HG03558 (cell line): ENCODE results near the gene ISX.

Source experiments
- ATAC-seq: cut with Tn5 transposase; IDR thresholded peaks from one replicate; pipeline ENCODE4 v1.9.1; 2021; ENCODE audit warnings: moderate number of reproducible peaks; ENCODE audit not compliant: unreplicated experiment; ENCODE audit errors: extremely low read depth

The ISX gene

DNA sequence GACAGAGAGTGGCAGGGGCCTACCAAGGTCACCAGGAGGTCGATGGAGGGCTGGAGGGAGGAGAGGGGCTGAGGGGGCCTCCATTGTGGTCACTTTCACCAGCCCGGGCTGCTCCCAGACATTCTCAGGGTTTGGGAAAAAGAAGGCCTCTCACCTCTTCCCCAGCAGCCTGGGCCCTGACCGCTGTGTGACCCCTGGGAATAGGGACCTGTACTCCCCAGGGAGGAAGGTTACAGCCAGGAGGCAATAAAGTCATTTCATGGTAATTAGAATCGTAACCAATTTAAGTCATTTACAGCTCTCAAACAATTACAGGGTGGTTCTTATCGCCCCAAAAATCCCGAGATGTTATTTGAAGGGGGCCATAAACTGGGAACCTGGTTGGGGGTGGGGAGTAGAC is 37.8 kb downstream of the ISX start:
- no peak for ATAC-seq

DNA sequence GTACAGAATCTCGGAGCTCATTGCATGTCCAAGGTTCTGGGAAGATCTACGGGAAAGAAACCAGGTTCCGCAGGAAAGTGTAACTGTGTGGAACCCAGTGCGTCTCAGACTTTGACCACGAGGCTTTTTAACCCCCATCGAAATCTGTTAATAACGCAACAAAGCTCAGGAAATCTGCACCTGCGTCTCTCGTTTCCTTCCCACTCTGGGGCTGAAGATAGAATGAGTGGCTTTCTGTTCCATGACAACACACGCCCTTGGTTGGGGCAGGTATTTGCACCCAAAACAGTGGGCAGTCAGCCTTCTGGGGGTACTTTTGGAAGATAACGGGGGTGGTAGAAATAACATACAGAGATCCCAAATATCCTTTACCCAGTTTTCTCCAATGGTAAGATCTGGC is 38.5 kb downstream of the ISX start:
- ATAC-seq: no peak

GRCh38 chr22:35109616-35110015 is 43.7 kb downstream of the ISX start:
- no peak for ATAC-seq

DNA sequence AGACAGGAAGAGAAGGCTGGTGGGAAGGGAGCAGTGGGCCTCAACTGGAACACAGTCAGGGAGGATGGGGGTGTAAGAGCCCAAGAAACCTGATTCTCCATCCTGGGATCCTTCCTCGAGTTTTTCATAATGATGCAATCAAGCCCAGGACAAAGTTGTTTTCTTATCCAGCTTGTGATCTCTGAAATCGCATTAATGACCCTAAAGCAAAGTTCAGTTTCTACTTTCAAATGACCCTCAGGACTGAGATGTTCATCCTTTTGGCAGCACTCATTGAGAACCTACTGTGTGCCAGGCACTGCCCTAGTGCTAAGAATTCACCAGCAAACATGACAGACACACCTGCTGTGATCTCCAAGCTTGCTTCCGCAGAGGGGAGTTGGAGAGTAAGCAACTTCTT is 45.3 kb downstream of the ISX start:
- no peak for ATAC-seq

GRCh38 chr22:35113341-35113740 is 47.4 kb downstream of the ISX start:
- ATAC-seq: no peak

- no peak for ATAC-seq
These were observed 48.4 kb downstream of the ISX start for GRCh38 chr22:35114131-35114980.

GRCh38 chr22:35115515-35115914 is 49.6 kb downstream of the ISX start:
- no peak for ATAC-seq

DNA sequence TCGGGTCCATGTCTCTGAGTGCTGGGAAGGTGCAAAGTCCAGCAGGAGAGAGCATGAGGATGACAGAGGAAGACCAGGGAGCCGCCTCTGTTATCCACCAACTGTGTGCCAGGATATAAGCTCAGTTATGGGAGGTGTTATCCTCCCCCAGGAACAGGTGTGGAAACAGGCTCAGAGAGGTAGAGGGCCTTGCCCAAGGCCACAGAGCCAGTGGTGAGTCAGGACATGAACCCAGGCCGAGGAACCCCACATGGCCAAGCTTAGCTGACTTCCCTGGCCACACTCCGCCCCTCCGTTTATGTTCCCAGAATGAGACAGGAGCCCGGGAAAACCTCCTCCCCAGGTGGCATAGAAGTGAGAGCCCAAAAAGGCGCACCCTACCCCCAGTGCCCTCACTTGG is 50.3 kb downstream of the ISX start:
- no peak for ATAC-seq

- ATAC-seq: no peak
These were observed 50.9 kb downstream of the ISX start for GRCh38 chr22:35116817-35117216.

GRCh38 chr22:35119494-35119893 is 53.5 kb downstream of the ISX start:
- ATAC-seq: no peak

DNA sequence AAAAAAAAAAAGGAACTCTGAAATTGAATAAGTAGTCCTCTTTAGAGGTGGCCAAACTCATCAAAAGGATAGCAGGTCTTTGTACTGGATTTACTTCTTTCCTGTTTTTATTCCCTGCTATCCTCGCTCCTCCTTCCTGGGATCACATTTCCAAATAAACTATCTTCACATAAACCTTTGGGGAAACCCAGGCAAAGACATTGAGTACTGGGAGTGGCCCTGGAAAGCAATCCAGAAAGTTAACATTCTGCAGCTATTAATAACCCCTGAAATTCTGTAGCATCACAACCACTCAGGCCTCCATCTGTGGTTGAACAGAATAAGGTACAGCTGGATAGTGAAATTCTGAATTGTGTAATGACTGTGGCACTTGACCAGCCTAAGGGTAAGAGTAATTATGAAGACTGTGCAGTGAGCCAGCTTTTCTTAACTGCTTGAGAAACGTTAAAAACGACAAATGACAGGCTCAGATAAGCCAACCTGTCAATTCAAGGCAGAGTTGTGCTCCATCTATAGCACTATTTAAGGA is 58.8 kb downstream of the ISX start:
- ATAC-seq: no peak

DNA sequence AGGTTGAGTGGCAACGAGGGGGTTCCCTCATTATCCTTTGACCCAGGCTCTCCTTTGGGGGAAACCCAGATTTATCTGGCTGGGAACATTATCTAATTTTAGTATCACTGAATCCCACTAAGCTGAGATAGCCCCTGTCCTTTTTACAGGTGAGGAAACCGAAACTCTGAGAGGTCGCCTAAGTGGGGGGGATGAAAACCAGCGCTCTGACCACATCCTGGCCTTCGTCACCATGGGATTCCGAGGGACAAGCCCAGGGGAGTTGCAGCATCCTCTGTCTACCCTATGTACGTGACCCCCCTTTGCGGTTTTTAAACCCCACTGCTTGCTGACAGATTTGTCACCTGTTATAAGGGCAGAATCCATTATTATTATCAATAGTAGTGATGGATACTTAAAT is 61.0 kb downstream of the ISX start:
- ATAC-seq: no peak

- ATAC-seq: peak; percentile 47
These were observed 62.7 kb downstream of the ISX start for GRCh38 chr22:35128637-35129036.

DNA sequence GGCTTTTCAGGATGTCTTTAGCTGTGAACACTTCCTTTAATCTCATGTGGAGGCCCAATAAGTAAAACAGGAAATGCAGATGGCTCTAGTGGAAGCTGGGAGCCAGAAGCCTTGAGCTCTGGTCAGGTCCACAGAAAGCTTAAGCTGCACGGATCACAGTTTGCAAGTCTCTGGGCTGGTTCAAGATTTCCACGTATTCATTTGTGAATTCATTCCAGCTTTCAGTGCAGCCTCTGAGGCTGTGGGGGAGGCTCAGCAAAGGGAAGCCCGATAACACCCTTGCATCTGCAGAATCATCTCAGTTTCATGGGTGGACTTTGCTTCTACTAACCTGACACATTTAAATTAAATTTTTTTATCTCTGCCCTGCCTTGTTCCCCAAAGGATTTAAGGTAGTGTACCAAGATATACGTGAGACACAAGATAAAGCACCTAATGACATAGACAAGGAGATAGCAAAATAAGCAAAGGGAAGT is 65.6 kb downstream of the ISX start:
- ATAC-seq: no peak

- no peak for ATAC-seq
These were observed 66.6 kb downstream of the ISX start for GRCh38 chr22:35132568-35132967.

- ATAC-seq: no peak
These were observed 67.9 kb downstream of the ISX start for GRCh38 chr22:35133702-35134380.

GRCh38 chr22:35134637-35135036 is 68.7 kb downstream of the ISX start:
- no peak for ATAC-seq

GRCh38 chr22:35135165-35135564 is 69.2 kb downstream of the ISX start:
- ATAC-seq: no peak
